GM12878 (cell line): ENCODE data around the gene NOP56. TPM values are rescaled to one million over a fixed set of nuclear protein-coding genes. Genes with fewer than 3 reads are reported as not detected.

ENCODE experiments used
- ATAC-seq: fragments of 200-7000 bp; cut with Tn5 transposase; 3 replicates; pipeline ENCODE4 v1.9.1; 2020; ENCODE audit warnings: mild to moderate bottlenecking, moderate library complexity
- BruUV-seq: library from RNA; stranded (reverse); fragments of 400-500 nt; replicated peaks from 2 replicates; lab custom pipeline; 2021; lab: Mats Ljungman, UMichigan
- CTCF ChIA-PET: fragments of 300-600 bp; sonication (Branson Sonifier 250); formaldehyde crosslinking; extraction: SDS; loops from one replicate; lab custom pipeline; 2021; ENCODE audit warnings: inconsistent platforms; lab: Yijun Ruan, JAX
- POLR2A ChIA-PET: fragments of 350-600 bp; formaldehyde crosslinking; extraction: SDS; loops from one replicate; lab custom pipeline; 2021; ENCODE audit warnings: inconsistent platforms; lab: Charles Lee
- RAD21 ChIA-PET: fragments of 300-600 bp; sonication (Branson Sonifier 250); formaldehyde crosslinking; loops from one replicate; lab custom pipeline; 2023; ENCODE audit warnings: antibody characterized with exemption; ENCODE audit not compliant: unreplicated experiment; lab: Charles Lee
- SMC1A ChIA-PET: fragments of 300-600 bp; sonication (Branson Sonifier 250); formaldehyde crosslinking; loops from one replicate; lab custom pipeline; 2023; ENCODE audit not compliant: unreplicated experiment, uncharacterized antibody; lab: Charles Lee
- DNase-seq: peaks from one replicate; pipeline ENCODE4 v3.0.0-alpha.2; 2011; ENCODE audit warnings: low read depth, low spot score
- FAIRE-seq: peaks from 3 replicates; lab custom pipeline; 2011; peaks lifted over from hg19 to GRCh38; lab: Jason Lieb, UNC
- H2AFZ ChIP-seq: 2 replicates; pipeline ENCODE4 v1.6.0; 2011; ENCODE audit warnings: low read depth, low read length, control low read depth; ENCODE audit not compliant: control insufficient read depth
- H3K27ac ChIP-seq: 2 replicates; pipeline ENCODE4 v1.5.1; 2011; ENCODE audit warnings: control low read depth; ENCODE audit not compliant: control insufficient read depth, insufficient read depth
- H3K27me3 ChIP-seq, 2 experiments: replicated peaks in 1 of 2; 2 replicates each; pipeline versions ENCODE4 v1.6.0 to v1.6.1; 2011; ENCODE audit warnings: low read length in 1 of 2; ENCODE audit not compliant: control insufficient read depth in 2 of 2, insufficient read depth in 2 of 2
- H3K36me3 ChIP-seq, 2 experiments: 2 replicates each; pipeline ENCODE4 v1.5.1; 2011; ENCODE audit warnings: low read length in 1 of 2; ENCODE audit not compliant: control insufficient read depth in 2 of 2, insufficient read depth in 2 of 2
- H3K4me1 ChIP-seq: 2 replicates; pipeline ENCODE4 v1.6.1; 2011; ENCODE audit warnings: mild to moderate bottlenecking, low read length, moderate library complexity, mixed read lengths; ENCODE audit not compliant: control insufficient read depth, insufficient read depth
- H3K4me2 ChIP-seq: 2 replicates; pipeline ENCODE4 v1.6.0; 2011; ENCODE audit warnings: control low read depth; ENCODE audit not compliant: control insufficient read depth, insufficient read depth
- H3K4me3 ChIP-seq: fragments of 200-600 bp; sonication (generic); 2 replicates; pipeline ENCODE4 v1.5.1; 2016
- H3K79me2 ChIP-seq: 2 replicates; pipeline ENCODE4 v1.6.0; 2011; ENCODE audit warnings: low read length; ENCODE audit not compliant: control insufficient read depth, insufficient read depth
- H3K9ac ChIP-seq: 2 replicates; pipeline ENCODE4 v1.8.0; 2011; ENCODE audit warnings: low read length, control low read depth, mixed read lengths; ENCODE audit not compliant: control insufficient read depth, insufficient read depth
- H3K9me3 ChIP-seq: replicated peaks from 3 replicates; pipeline ENCODE4 v1.5.1; 2011; ENCODE audit warnings: mild to moderate bottlenecking, low read length; ENCODE audit not compliant: control insufficient read depth, insufficient read depth
- H4K20me1 ChIP-seq: 2 replicates; pipeline ENCODE4 v1.6.0; 2011; ENCODE audit not compliant: control insufficient read depth, insufficient read depth
- E2F4 ChIP-seq: IDR thresholded peaks from 2 replicates; pipeline ENCODE4 v1.6.1; 2012; ENCODE audit warnings: low read depth, low read length, improper control_type of control experiment
- FOXM1 ChIP-seq: IDR thresholded peaks from 2 replicates; pipeline ENCODE4 v1.6.1; 2012; ENCODE audit warnings: low read depth, mild to moderate bottlenecking, inconsistent platforms, low read length, moderate library complexity
- JUNB ChIP-seq: IDR thresholded peaks from 2 replicates; pipeline ENCODE4 v1.6.1; 2016; ENCODE audit warnings: antibody characterized with exemption, mild to moderate bottlenecking
- MEF2B ChIP-seq: fragments of 450-650 bp; IDR thresholded peaks from 2 replicates; pipeline ENCODE4 v1.6.1; 2018; ENCODE audit warnings: mild to moderate bottlenecking, moderate library complexity; ENCODE audit not compliant: partially characterized antibody, poor library complexity, severe bottlenecking
- MXI1 ChIP-seq: fragments of 150-350 bp; IDR thresholded peaks from 2 replicates; pipeline ENCODE4 v1.6.1; 2011; ENCODE audit warnings: low read depth, mild to moderate bottlenecking, inconsistent platforms, low read length, improper control_type of control experiment
- MYB ChIP-seq: fragments of 150-350 bp; IDR thresholded peaks from 2 replicates; pipeline ENCODE4 v1.6.1; 2014; ENCODE audit warnings: mild to moderate bottlenecking, low read depth, low read length, borderline replicate concordance
- NRF1 ChIP-seq: conservative IDR thresholded peaks from 2 replicates; pipeline ENCODE4 v1.6.1; 2011; ENCODE audit warnings: mild to moderate bottlenecking, low read depth, low read length, improper control_type of control experiment
- POLR2A ChIP-seq: IDR thresholded peaks from 2 replicates; pipeline ENCODE4 v1.6.1; 2011; ENCODE audit warnings: low read depth, mild to moderate bottlenecking, low read length
- POLR2AphosphoS2 ChIP-seq: IDR thresholded peaks from 2 replicates; pipeline ENCODE4 v1.6.1; 2011; ENCODE audit warnings: low read depth, mild to moderate bottlenecking, low read length, improper control_type of control experiment, moderate library complexity
- PRDM15 ChIP-seq: fragments of 450-650 bp; formaldehyde crosslinking; IDR thresholded peaks from 2 replicates; pipeline ENCODE4 v1.4.0; 2020; ENCODE audit warnings: mild to moderate bottlenecking, moderate library complexity
- RAD21 ChIP-seq: IDR thresholded peaks from 2 replicates; pipeline ENCODE4 v1.6.1; 2011; ENCODE audit warnings: mild to moderate bottlenecking, low read depth, low read length, moderate library complexity; ENCODE audit not compliant: insufficient read depth
- SUPT20H ChIP-seq: IDR thresholded peaks from 2 replicates; pipeline ENCODE4 v1.6.1; 2011; ENCODE audit warnings: low read depth, mild to moderate bottlenecking, low read length, moderate library complexity, borderline replicate concordance; ENCODE audit not compliant: control insufficient read depth
- ZBTB40 ChIP-seq: fragments of 450-650 bp; IDR thresholded peaks from 2 replicates; pipeline ENCODE4 v1.6.1; 2016; ENCODE audit warnings: mild to moderate bottlenecking, moderate library complexity, borderline replicate concordance
- WGBS: methylation state at CpG from one replicate; pipeline ENCODE4 v1.1.6; 2016; ENCODE audit warnings: low lambda C conversion rate; ENCODE audit not compliant: insufficient replicate concordance, insufficient coverage; ENCODE audit errors: missing lambda C conversion rate; 5-methylcytosine and 5-hydroxymethylcytosine counted together
- in situ Hi-C: fragments of 300-500 bp; cut with MboI; formaldehyde crosslinking; loops from 9 replicates; pipeline ENCODE4 v1.14.3; 2018; ENCODE audit warnings: mixed read lengths
- intact Hi-C: fragments of 100-400 bp; cut with micrococcal nuclease; formaldehyde crosslinking; loops from one replicate; pipeline ENCODE4 v1.14.2; 2022; ENCODE audit not compliant: unreplicated experiment
- polyA plus RNA-seq, 11 experiments: library from polyadenylated mRNA; depleted of rRNA in 4 of 11; unstranded in 6 of 11; stranded (reverse) in 5 of 11; fragments of >200 nt; fragmentation: Nextera tagmentation in 4 of 11; fragmentation: Illumina TruSeq in 1 of 11; extraction: Ambion mirVana in 4 of 11; extraction: Trizol in 1 of 11; gene quantifications; 1 replicate in 1 of 11; 2 replicates in 10 of 11; pipeline versions ENCODE4 v1.2.1 to v1.2.3, GENCODE V29; 2011 to 2016; ENCODE audit warnings: inconsistent platforms in 2 of 11, missing spikeins in 2 of 11, low read depth in 1 of 11
- total RNA-seq, 4 experiments: library from RNA; depleted of rRNA in 3 of 4; stranded (reverse); fragments of >200 nt in 3 of 4; fragmentation: Illumina TruSeq in 1 of 4; extraction: Trizol in 1 of 4; gene quantifications; 2 replicates each; pipeline versions ENCODE4 v1.2.1 to v1.2.3, GENCODE V29; 2013 to 2021

NOP56 gene
- total and polyA plus RNA-seq, 10 of the 15 experiments (the other 5 are each of a cell fraction or from before 2014, with no cell fraction given): 254 to 550 (median 464) TPM

- TF ChIP-seq SUPT20H: no peak
Observed at GRCh38 chr20:2701671-2702081, 49.2 kb downstream of the NOP56 start (continued).

- Histone ChIP-seq H3K27ac (no peak overlapping the region), H3K4me3 (no peak overlapping the region), H2AFZ (no peak overlapping the region), H4K20me1 (no peaks in the 10 kb centered on the region), H3K79me2 (no peaks in the 10 kb centered on the region), H3K36me3 (no peaks in the 10 kb centered on the region), H3K4me2 (no peak overlapping the region), H3K9ac (no peak overlapping the region), H3K4me1 (no peaks in the 10 kb centered on the region), H3K27me3 (peaks cover 0 to 2% of the 10 kb centered on the region in 2 experiments; a peak in 2 of 4 replicates), H3K9me3 (no peaks in the 10 kb centered on the region)
- SMC1A ChIA-PET: no interaction called here
- BruUV-seq: no TSS peak
- RAD21 ChIA-PET: no interaction called here
- POLR2A ChIA-PET: no interaction called here
- intact Hi-C loops (no loop called here), in situ Hi-C loops (no loop called here)
- DNase-seq (no peak), FAIRE-seq (no peak), ATAC-seq (no peak)
- CTCF ChIA-PET: interaction anchor here (0.6 kb wide), 1 partner anchor 104 kb away, joined by 3 read pairs; no protein-coding TSS in a partner anchor
- 37% methylated on average over 8 of the region's 8 CpGs for WGBS
- TF ChIP-seq PRDM15 (no peak), MEF2B (no peak), MXI1 (no peak), NRF1 (no peak), E2F4 (no peak), POLR2A (no peak), FOXM1 (no peak), MYB (no peak), RAD21 (no peak), POLR2AphosphoS2 (no peak), JUNB (no peak), ZBTB40 (no peak)
Observed at GRCh38 chr20:2703716-2704475, 51.5 kb downstream of the NOP56 start.
